ENCODE data around the gene CATSPERE.
"Not testable (repeated sequence)": the region's sequence is repeated elsewhere in the genome, so short reads cannot be mapped to it uniquely, and the experiment has no call there.

Gene CATSPERE

GRCh38 chr1:244666672-244667418 is 205.8 kb downstream of the CATSPERE start:
- ATAC-seq, H3K27ac Mint-ChIP-seq, H3K4me3 Mint-ChIP-seq, DNase-seq, H3K9me3 Mint-ChIP-seq, H3K27me3 Mint-ChIP-seq: not testable (repeated sequence)
- H3K4me1 Mint-ChIP-seq: peaks cover 10% of the 10 kb centered on the region
- H3K36me3 Mint-ChIP-seq (ENCODE audit: low read depth): peaks cover 19% of the 10 kb centered on the region

DNA sequence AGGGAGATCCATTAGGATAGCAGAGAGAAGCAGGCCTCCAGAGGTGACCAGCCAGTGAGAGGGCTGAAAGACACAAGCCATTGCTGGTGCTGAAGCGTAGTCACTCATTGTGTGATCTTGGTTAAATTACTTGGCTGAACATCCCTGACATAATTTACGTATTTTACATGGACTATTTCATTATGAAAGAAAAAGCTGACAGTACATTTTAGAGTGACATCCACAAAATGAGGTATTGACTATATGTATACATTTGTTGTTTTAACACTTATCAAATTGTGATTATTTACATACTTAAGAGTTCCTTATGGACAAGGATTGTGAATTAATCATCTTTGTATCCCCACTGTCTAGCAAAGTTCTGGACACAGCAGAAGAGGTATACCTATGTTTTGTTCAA is 206.7 kb downstream of the CATSPERE start:
- Mint-ChIP-seq H3K9me3 (no peaks in the 10 kb centered on the region), H3K27ac (no peak overlapping the region), H3K27me3 (no peaks in the 10 kb centered on the region), H3K4me1 (peaks cover 6% of the 10 kb centered on the region), H3K4me3 (no peak overlapping the region), H3K36me3 (ENCODE audit: low read depth) (peaks cover 20% of the 10 kb centered on the region)
- ATAC-seq (no peak), DNase-seq (no peak)

GRCh38 chr1:244672946-244673682 is 212.0 kb downstream of the CATSPERE start:
- peaks cover 33% of the 10 kb centered on the region for H3K36me3 Mint-ChIP-seq (ENCODE audit: low read depth)
- H3K4me3 Mint-ChIP-seq: no peak overlapping the region
- no peak for ATAC-seq
- no peaks in the 10 kb centered on the region for H3K27me3 Mint-ChIP-seq
- DNase-seq: no peak
- H3K9me3 Mint-ChIP-seq: no peaks in the 10 kb centered on the region
- H3K27ac Mint-ChIP-seq: no peak overlapping the region
- H3K4me1 Mint-ChIP-seq: peaks cover 18% of the 10 kb centered on the region

GRCh38 chr1:244674446-244674845 is 213.4 kb downstream of the CATSPERE start:
- ATAC-seq (no peak), DNase-seq (no peak)
- Mint-ChIP-seq H3K9me3 (no peaks in the 10 kb centered on the region), H3K36me3 (ENCODE audit: low read depth) (peaks cover 39% of the 10 kb centered on the region), H3K4me3 (no peak overlapping the region), H3K4me1 (peaks cover 18% of the 10 kb centered on the region), H3K27me3 (no peaks in the 10 kb centered on the region), H3K27ac (no peak overlapping the region)

DNA sequence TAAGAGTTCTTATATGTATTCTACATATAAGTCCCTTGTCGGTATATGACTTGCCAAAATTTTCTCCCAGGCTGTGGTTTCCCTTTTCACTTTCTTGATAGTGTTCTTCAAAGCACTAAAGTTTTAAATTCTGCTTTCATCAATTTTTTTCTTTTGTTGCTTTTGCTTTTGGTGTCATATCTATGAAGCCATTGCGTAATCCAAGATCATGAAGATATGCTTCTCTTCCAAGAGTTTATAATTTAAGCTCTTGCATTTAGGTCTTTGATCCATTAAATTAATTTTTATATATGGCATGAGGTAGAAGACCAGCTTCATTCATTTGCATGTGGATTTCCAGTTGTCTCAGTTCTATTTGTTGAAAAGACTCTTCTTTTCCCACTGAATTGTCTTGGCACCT is 214.1 kb downstream of the CATSPERE start:
- DNase-seq (no peak), ATAC-seq (no peak)
- Mint-ChIP-seq H3K4me1 (peaks cover 18% of the 10 kb centered on the region), H3K4me3 (no peak overlapping the region), H3K9me3 (no peaks in the 10 kb centered on the region), H3K36me3 (ENCODE audit: low read depth) (peaks cover 42% of the 10 kb centered on the region), H3K27me3 (no peaks in the 10 kb centered on the region), H3K27ac (no peak overlapping the region)

DNA sequence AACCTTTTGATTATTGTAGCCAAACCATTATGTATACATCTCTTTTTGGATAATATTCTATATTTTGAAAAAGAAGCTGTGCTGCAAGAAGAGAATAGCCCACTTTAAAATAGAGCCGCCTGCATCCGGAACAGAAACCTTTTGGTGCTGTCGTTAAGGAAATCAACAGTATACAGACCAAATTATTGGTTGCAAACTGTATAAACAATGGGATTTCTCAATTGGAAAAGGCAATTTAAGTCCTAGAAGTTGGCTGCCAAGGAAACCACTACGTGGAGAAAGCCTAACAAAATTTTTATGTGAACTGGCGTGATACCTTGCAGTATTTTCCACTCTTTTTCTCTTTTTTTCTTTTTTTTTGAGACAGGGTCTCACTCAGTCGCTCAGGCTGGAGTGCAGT is 217.6 kb downstream of the CATSPERE start:
- no peak for ATAC-seq
- no peak for DNase-seq
- Mint-ChIP-seq H3K4me3 (no peak overlapping the region), H3K27me3 (no peaks in the 10 kb centered on the region), H3K36me3 (ENCODE audit: low read depth) (peaks cover 41% of the 10 kb centered on the region), H3K4me1 (peaks cover 25% of the 10 kb centered on the region), H3K9me3 (no peaks in the 10 kb centered on the region), H3K27ac (no peak overlapping the region)

DNA sequence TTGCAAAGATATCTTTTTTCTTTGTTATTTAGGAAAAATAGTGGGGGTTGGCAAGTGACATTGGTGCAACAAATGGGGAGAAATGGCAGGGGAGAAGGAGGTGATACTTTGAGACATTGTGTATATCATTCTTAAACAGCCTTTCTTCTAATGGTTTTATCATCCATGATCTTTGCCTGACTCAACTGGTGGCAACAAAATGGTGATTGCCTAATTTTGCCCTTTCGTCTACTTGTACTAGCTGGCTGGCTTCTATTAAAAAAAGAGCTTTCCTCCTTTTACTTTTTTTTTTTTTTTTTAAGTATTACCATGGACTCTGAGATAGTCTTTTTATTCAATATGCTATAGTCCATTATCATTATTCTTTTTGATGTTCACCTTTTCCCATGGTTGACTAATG is 219.6 kb downstream of the CATSPERE start:
- DNase-seq: no peak
- no peak for ATAC-seq
- no peaks in the 10 kb centered on the region for H3K9me3 Mint-ChIP-seq
- no peak overlapping the region for H3K27ac Mint-ChIP-seq
- no peaks in the 10 kb centered on the region for H3K27me3 Mint-ChIP-seq
- H3K4me3 Mint-ChIP-seq: no peak overlapping the region
- peaks cover 33% of the 10 kb centered on the region for H3K36me3 Mint-ChIP-seq (ENCODE audit: low read depth)
- peaks cover 17% of the 10 kb centered on the region for H3K4me1 Mint-ChIP-seq

DNA sequence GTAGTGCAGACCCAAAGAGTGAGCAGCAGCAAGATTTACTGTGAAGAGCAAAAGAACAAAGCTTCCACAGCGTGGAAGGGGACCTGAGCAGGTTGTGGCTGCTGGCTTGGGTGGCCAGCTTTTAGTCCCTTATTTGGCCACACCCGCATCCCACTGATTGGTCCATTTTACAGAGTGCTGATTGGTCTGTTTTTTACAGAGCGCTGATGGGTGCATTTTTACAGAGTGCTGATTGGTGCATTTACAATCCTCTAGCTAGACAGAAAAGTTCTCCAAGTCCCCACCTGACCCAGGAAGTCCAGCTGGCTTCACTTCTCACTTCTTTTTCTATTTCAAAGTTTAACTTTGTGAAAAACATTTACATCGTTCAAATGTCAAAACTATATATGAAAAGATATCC is 221.0 kb downstream of the CATSPERE start:
- not testable (repeated sequence) for H3K4me3 Mint-ChIP-seq, H3K9me3 Mint-ChIP-seq, H3K27ac Mint-ChIP-seq, H3K27me3 Mint-ChIP-seq, ATAC-seq, DNase-seq
- peaks cover 37% of the 10 kb centered on the region for H3K36me3 Mint-ChIP-seq (ENCODE audit: low read depth)
- H3K4me1 Mint-ChIP-seq: peaks cover 14% of the 10 kb centered on the region
